GM20000 (cell line): ENCODE data around the gene CYP2W1.
"Not testable (repeated sequence)": the region's sequence is repeated elsewhere in the genome, so short reads cannot be mapped to it uniquely, and the experiment has no call there.

Experiments
- DNase-seq: peaks from one replicate; pipeline ENCODE4 v3.0.0; 2012; ENCODE audit warnings: low spot score
- CTCF ChIP-seq: IDR thresholded peaks from 2 replicates; pipeline ENCODE4 v1.5.1; 2012; ENCODE audit warnings: mild to moderate bottlenecking, control low read depth; ENCODE audit errors: extremely low read depth, missing control alignments

Gene CYP2W1

GRCh38 chr7:996079-996872, 13.3 kb downstream of the CYP2W1 start:
- no peak for DNase-seq
- no peak for TF ChIP-seq CTCF

DNA sequence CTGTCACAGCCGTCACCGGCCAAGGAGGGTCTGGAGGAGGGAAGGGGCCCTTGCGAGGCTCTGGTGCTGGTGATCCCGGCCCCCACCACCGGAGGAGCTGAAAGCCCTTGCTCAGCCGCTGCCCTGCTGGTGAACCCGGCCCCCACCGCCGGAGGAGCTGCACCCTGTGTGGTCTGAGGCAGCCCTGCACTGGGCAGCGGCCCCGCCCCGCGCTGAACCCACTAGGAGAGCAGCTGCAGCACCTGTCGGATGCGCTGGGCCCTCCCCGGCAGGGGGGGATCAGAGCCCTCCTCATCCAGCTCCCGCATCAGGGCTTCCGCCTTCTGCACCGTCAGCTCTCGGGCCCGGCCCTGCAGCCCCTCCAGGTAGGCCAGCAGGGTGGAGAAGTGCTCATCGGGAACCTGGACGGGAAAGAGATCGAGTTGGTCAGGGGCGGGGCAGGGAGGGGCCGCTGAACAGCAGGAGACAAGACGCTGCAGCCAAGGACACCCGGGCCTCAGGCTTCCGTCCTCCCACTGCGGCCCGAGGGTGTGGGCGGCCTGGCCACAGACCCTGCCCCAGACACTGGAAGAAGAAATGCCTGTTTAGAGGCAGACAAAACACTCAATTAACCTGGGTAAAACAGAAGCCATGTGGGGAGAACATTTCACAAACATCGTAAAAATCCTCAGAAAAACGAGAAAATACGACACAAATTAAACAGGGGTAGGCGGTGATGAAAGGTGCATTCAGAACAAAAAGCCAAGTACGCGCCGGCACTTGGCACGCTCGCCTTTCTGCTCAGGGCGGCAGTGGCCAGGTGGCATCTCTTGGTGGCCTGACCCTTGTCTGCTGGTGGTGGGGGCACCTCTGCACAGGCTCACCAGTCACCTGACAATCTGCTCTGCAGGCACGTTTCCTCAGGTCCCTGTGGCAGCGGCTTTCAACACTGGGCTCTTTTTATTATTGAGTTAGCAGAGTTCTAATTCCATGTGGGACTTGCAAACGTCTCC, 14.7 kb downstream of the CYP2W1 start:
- no peak for TF ChIP-seq CTCF
- DNase-seq: no peak

DNA sequence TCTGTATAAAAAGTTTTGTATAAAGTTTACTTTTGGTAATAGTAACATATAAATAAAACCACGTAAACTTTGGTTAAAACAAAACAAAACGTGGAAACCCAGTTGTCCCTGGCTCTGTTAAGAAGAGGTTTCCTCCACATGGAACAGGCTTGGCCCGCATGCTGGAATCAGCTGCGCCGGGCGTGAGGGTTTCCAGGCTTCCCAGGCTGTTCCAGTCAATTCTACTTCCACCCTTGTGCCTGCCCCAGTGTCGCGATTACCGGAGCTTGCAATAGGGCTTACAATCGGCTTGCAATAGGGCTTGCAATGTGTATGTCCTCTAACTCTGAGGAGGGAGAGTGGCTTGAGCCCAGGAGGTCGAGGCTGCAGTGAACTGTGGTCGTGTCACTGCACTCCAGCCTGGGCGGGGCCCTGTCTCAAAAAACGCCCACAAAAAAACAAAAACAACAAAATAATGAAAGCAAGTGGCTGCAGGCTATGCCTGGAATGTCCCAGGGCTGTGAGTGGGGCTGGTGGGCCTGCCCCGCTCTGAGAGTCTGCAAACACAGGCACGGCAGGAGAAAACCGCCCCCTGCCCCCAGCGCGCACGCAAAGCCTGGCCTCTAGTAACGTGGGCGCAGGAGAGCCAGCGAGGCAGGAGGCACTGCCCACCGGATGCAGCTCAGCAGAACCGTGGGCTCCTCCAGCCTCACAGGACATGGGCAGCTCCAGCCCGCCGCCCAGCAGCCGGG, 16.3 kb downstream of the CYP2W1 start:
- no peak for TF ChIP-seq CTCF
- DNase-seq: no peak

GRCh38 chr7:999941-1000935, 17.3 kb downstream of the CYP2W1 start:
- no peak for TF ChIP-seq CTCF
- DNase-seq: no peak

GRCh38 chr7:1001069-1001770, 18.2 kb downstream of the CYP2W1 start:
- DNase-seq: not testable (repeated sequence)

DNA sequence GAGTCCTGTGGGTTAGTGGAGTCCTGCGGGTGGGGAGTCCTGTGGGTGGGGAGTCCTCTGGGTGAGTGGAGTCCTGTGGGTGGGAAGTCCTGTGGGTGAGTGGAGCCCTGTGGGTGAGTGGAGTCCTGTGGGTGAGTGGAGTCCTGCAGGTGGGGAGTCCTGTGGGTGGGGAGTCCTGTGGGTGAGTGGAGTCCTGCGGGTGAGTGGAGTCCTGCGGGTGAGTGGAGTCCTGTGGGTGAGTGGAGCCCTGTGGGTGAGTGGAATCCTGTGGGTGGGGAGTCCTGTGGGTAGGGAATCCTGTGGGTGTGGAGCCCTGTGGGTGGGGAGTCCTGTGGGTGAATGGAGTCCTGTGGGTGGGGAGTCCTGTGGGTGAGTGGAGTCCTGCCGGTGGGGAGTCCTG, 19.0 kb downstream of the CYP2W1 start:
- DNase-seq: not testable (repeated sequence)

GRCh38 chr7:1002445-1002844, 19.5 kb downstream of the CYP2W1 start:
- not testable (repeated sequence) for DNase-seq
